Heart left ventricle (tissue), 16 donors: ENCODE measurements around the gene RFX2. TPM values are rescaled to one million over a fixed set of nuclear protein-coding genes. Genes with fewer than 3 reads are reported as not detected.

Experiments used
- ATAC-seq, 4 donors: fragments of 200-7000 bp; cut with Tn5 transposase; one replicate each; pipeline ENCODE4 v1.9.1; 2020 to 2022; ENCODE audit warnings: moderate library complexity in 4 of 4, mild to moderate bottlenecking in 3 of 4, moderate number of reproducible peaks in 1 of 4
- DNase-seq, 5 donors: peaks; one replicate each; pipeline ENCODE4 v3.0.0-alpha.2; 2020
- H3K27ac ChIP-seq, 12 donors: fragments of 200-600 bp; sonication (generic) in 4 of 12; one replicate each; pipeline versions ENCODE4 v1.5.0 to v1.8.0; 2016 to 2022; ENCODE audit warnings: mild to moderate bottlenecking in 2 of 12
- H3K27me3 ChIP-seq, 9 donors: fragments of 200-600 bp; sonication (generic) in 2 of 9; one replicate each; pipeline versions ENCODE4 v1.5.1 to v1.8.0; 2016 to 2022; ENCODE audit warnings: mild to moderate bottlenecking in 3 of 9
- H3K36me3 ChIP-seq, 9 donors: fragments of 200-600 bp; sonication (generic) in 2 of 9; one replicate each; pipeline versions ENCODE4 v1.5.0 to v1.8.0; 2018 to 2022; ENCODE audit warnings: mild to moderate bottlenecking in 2 of 9
- H3K4me1 ChIP-seq, 12 donors: fragments of 200-600 bp; sonication (generic) in 4 of 12; one replicate each; pipeline versions ENCODE4 v1.5.0 to v1.8.0; 2016 to 2022; ENCODE audit warnings: mild to moderate bottlenecking in 3 of 12
- H3K4me3 ChIP-seq, 12 donors: fragments of 200-600 bp; sonication (generic) in 4 of 12; one replicate each; pipeline versions ENCODE4 v1.5.0 to v1.8.0; 2017 to 2022; ENCODE audit warnings: mild to moderate bottlenecking in 9 of 12, moderate library complexity in 4 of 12
- H3K9me3 ChIP-seq, 12 donors: fragments of 200-600 bp; sonication (generic) in 4 of 12; one replicate each; pipeline versions ENCODE4 v1.5.0 to v1.8.0; 2016 to 2022; ENCODE audit warnings: mild to moderate bottlenecking in 1 of 12
- CTCF ChIP-seq, 12 donors: fragments of 200-600 bp; sonication (generic) in 4 of 12; IDR thresholded peaks; one replicate each; pipeline versions ENCODE4 v1.5.0 to v1.8.0; 2018 to 2022; ENCODE audit warnings: antibody characterized with exemption in 12 of 12, mild to moderate bottlenecking in 5 of 12
- POLR2A ChIP-seq, 2 donors: fragments of 450-650 bp; IDR thresholded peaks; one replicate each; pipeline ENCODE4 v1.6.1; 2017; ENCODE audit warnings: antibody characterized with exemption in 2 of 2, mild to moderate bottlenecking in 2 of 2, moderate library complexity in 2 of 2
- WGBS, 4 donors: extraction: QIAGEN DNeasy Blood & Tissue Kit in 2 of 4; methylation state at CpG; one replicate each; pipeline versions ENCODE4 v1.1.5 to v1.1.7; 2013 to 2018; 5-methylcytosine and 5-hydroxymethylcytosine counted together
- intact Hi-C, 10 donors: fragments of 100-400 bp; cut with DNase I; formaldehyde crosslinking; loops; one replicate each; pipeline versions ENCODE4 v1.11.1 to v1.14.2; 2022
- polyA plus RNA-seq, 2 donors: library from polyadenylated mRNA; stranded (reverse); fragments of 200-250 nt; gene quantifications; one replicate each; pipeline ENCODE4 v1.2.3, GENCODE V29; 2013
- total RNA-seq, 9 donors: library from RNA; depleted of rRNA in 2 of 9; stranded (reverse); fragments of >200 nt in 2 of 9; fragmentation: NEBNext Ultra II Directional in 3 of 9; extraction: Animal tissue kit (Norgen Biotek cat#: 25700) in 3 of 9; gene quantifications; one replicate each; pipeline versions ENCODE4 v1.1.0 to v1.2.4, GENCODE V29; 2016 to 2023
- donor health status: ischemic (EF 13 %, LVEDD 7.1; RV severe dilation, severe dysfunction).
- donor health status: healthy with polysubstance abuse.
- donor health status: DM: no; HTN: yes; CAD: no.
- donor health status: DM: no; HTN: no; CAD: no.
- donor health status: ischemic (EF 25% LVEDD 6.9; RV normal size, moderate dysfunction).
- donor health status: ischemic (EF 25% LVEDD 5.7; RV mildly dilated, moderate dysfunction).
- donor health status: healthy.
- donor health status: DM: yes; HTN: yes; CAD: no.
- donor health status: ischemic (EF 35%, LVEDD 5.7; RV mildly dilated, moderate dysfunction).
- donor health status: nonischemic (EF 11% LVEDD 7.7; RV severe dilation, severe dysfunction).
- donor health status: DM: yes; HTN: yes; CAD: no.
- donor health status: PGD.
- donor health status: ischemic (EF 29% LVEDD 5.4; RV normal size, mild dysfunction).
- donor health status: nonischemic (EF 23%, LVEDD 6.1; RV moderate dilation, normal function).

RFX2 gene
- total and polyA plus RNA-seq, 11 donors = 2.8 to 20.0 (median 5.9) TPM

DNA sequence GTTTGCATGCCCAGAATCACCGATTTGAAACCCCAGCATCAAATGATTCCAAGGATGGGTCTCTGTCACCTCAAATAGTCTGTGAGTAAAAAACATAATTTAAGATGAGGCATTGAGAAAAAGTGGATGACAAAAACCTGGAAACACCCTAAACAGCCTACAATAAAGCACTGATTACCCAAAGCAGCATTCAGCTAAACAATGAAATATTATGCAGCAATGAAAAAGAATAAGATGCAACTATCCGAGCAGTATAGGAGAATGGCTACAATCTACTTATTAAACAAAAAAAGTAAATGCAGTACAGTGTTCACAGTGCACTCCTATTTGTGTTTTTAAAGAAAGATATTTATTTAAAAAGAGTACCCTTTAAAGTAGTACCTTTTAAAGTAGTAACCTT lies 7.7 kb upstream of the RFX2 start:
- no peak overlapping the region for H3K4me3 ChIP-seq
- TF ChIP-seq CTCF (IDR thresholded peaks at IDR 0.05) (no peak), POLR2A (IDR thresholded peaks at IDR 0.05) (no peak)
- no peaks in the 10 kb centered on the region for H3K27me3 ChIP-seq
- peaks cover 0 to 19% (median 0%) of the 10 kb centered on the region in 12 donors for H3K9me3 ChIP-seq
- 61 to 72% (median 70%) methylated on average over 2 of the region's 2 CpGs for WGBS, 4 donors
- DNase-seq (no peak), ATAC-seq (no peak)
- intact Hi-C loops = no loop called here
- H3K4me1 ChIP-seq = peaks cover 0 to 7% (median 0%) of the 10 kb centered on the region in 12 donors
- no peak overlapping the region for H3K27ac ChIP-seq
- no peaks in the 10 kb centered on the region for H3K36me3 ChIP-seq

DNA sequence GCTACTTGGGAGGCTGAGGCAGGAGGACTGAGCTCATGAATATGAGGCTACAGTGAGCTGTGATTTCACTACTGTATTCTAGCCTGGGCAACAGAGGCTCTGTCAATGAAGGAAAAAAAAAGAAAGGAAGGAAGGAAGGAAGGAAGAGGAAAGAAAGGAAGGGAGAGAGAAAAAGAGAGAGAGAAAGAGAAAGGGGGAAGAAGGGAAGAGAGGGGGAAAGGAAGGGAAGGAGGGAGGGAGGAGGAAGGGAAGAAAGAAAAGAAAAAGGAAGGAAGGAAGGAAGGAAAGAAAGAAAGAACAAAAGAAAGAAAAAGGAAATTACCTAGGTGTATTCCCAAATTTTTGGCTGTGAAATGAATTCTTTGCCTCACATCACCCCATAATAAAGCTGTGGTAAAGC lies 7.2 kb upstream of the RFX2 start:
- DNase-seq (no peak), ATAC-seq (no peak)
- no peaks in the 10 kb centered on the region for H3K36me3 ChIP-seq
- H3K27me3 ChIP-seq = no peaks in the 10 kb centered on the region
- peaks cover 0 to 7% (median 0%) of the 10 kb centered on the region in 12 donors for H3K4me1 ChIP-seq
- no peak overlapping the region for H3K4me3 ChIP-seq
- intact Hi-C loops = no loop called here
- H3K27ac ChIP-seq = no peak overlapping the region
- TF ChIP-seq CTCF (IDR thresholded peaks at IDR 0.05) = no peak
- no peak for TF ChIP-seq POLR2A (IDR thresholded peaks at IDR 0.05)
- H3K9me3 ChIP-seq = peaks cover 0 to 19% (median 0%) of the 10 kb centered on the region in 12 donors

DNA sequence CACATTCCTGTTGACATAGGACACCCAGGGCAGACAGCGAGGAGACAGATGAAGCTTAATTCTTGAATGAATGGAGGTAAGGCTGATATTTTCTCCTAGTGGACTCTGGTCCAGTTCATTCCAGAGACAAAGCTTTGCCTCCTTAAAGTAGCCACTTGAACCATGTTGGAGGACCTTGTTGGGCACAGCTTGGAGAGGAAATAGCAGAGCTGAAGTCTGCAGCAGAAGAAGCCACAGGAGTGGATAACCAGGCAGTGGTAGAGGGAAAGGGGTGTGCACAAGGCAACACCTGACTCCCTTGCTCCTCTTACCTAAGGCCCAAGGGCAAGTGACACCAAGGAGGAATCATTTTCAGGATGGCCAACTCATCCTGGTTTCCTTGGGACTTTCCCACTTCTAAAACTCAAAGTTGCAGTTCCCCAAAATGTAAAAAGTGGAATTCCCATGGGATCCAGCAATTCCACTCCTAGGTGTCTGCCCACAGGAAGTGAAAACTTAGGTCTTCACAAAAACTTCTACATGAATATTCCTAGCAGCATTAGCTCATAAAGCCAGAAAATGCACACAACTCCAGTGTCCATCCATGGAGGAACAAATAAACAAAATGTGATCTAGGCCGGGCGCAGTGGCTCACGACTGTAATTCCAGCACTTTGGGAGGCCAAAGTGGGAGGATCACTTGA lies 6.6 kb upstream of the RFX2 start:
- H3K36me3 ChIP-seq = no peaks in the 10 kb centered on the region
- 93 to 98% (median 94%) methylated on average over 4 of the region's 4 CpGs for WGBS, 4 donors
- no peak overlapping the region for H3K4me3 ChIP-seq
- H3K27me3 ChIP-seq = no peaks in the 10 kb centered on the region
- ATAC-seq (no peak), DNase-seq (no peak)
- TF ChIP-seq CTCF (IDR thresholded peaks at IDR 0.05) (no peak), POLR2A (IDR thresholded peaks at IDR 0.05) (no peak)
- peaks cover 0 to 7% (median 0%) of the 10 kb centered on the region in 12 donors for H3K4me1 ChIP-seq
- intact Hi-C loops = no loop called here
- no peak overlapping the region for H3K27ac ChIP-seq
- peaks cover 0 to 19% (median 0%) of the 10 kb centered on the region in 12 donors for H3K9me3 ChIP-seq

- peaks cover 0 to 19% (median 0%) of the 10 kb centered on the region in 12 donors for H3K9me3 ChIP-seq
- H3K27me3 ChIP-seq = no peaks in the 10 kb centered on the region
- peaks cover 0 to 11% (median 0%) of the 10 kb centered on the region in 12 donors for H3K4me1 ChIP-seq
- intact Hi-C loops = no loop called here
- TF ChIP-seq CTCF (IDR thresholded peaks at IDR 0.05) (no peak), POLR2A (IDR thresholded peaks at IDR 0.05) (no peak)
- no peak overlapping the region for H3K27ac ChIP-seq
- WGBS, 4 donors = 53 to 68% (median 58%) methylated on average over 1 of the region's 1 CpG
- ATAC-seq = no peak
- DNase-seq = no peak
- H3K36me3 ChIP-seq = no peaks in the 10 kb centered on the region
- no peak overlapping the region for H3K4me3 ChIP-seq
Observed at GRCh38 chr19:6115992-6116391, 5.7 kb upstream of the RFX2 start.
